GM12878 (cell line): ENCODE data around the gene CLEC16A. TPM values are rescaled to one million over a fixed set of nuclear protein-coding genes. Genes with fewer than 3 reads are reported as not detected.

Source experiments
- ATAC-seq: fragments of 200-7000 bp; cut with Tn5 transposase; 3 replicates; pipeline ENCODE4 v1.9.1; 2020; ENCODE audit warnings: mild to moderate bottlenecking, moderate library complexity
- BruUV-seq: library from RNA; stranded (reverse); fragments of 400-500 nt; replicated peaks from 2 replicates; lab custom pipeline; 2021; lab: Mats Ljungman, UMichigan
- CTCF ChIA-PET: fragments of 300-600 bp; sonication (Branson Sonifier 250); formaldehyde crosslinking; extraction: SDS; loops from one replicate; lab custom pipeline; 2021; ENCODE audit warnings: inconsistent platforms; lab: Yijun Ruan, JAX
- POLR2A ChIA-PET: fragments of 350-600 bp; formaldehyde crosslinking; extraction: SDS; loops from one replicate; lab custom pipeline; 2021; ENCODE audit warnings: inconsistent platforms; lab: Charles Lee
- RAD21 ChIA-PET: fragments of 300-600 bp; sonication (Branson Sonifier 250); formaldehyde crosslinking; loops from one replicate; lab custom pipeline; 2023; ENCODE audit warnings: antibody characterized with exemption; ENCODE audit not compliant: unreplicated experiment; lab: Charles Lee
- SMC1A ChIA-PET: fragments of 300-600 bp; sonication (Branson Sonifier 250); formaldehyde crosslinking; loops from one replicate; lab custom pipeline; 2023; ENCODE audit not compliant: unreplicated experiment, uncharacterized antibody; lab: Charles Lee
- DNase-seq: peaks from one replicate; pipeline ENCODE4 v3.0.0-alpha.2; 2011; ENCODE audit warnings: low read depth, low spot score
- FAIRE-seq: peaks from 3 replicates; lab custom pipeline; 2011; peaks lifted over from hg19 to GRCh38; lab: Jason Lieb, UNC
- H2AFZ ChIP-seq: 2 replicates; pipeline ENCODE4 v1.6.0; 2011; ENCODE audit warnings: low read depth, low read length, control low read depth; ENCODE audit not compliant: control insufficient read depth
- H3K27ac ChIP-seq: 2 replicates; pipeline ENCODE4 v1.5.1; 2011; ENCODE audit warnings: control low read depth; ENCODE audit not compliant: control insufficient read depth, insufficient read depth
- H3K27me3 ChIP-seq, 2 experiments: replicated peaks in 1 of 2; 2 replicates each; pipeline versions ENCODE4 v1.6.0 to v1.6.1; 2011; ENCODE audit warnings: low read length in 1 of 2; ENCODE audit not compliant: control insufficient read depth in 2 of 2, insufficient read depth in 2 of 2
- H3K36me3 ChIP-seq, 2 experiments: 2 replicates each; pipeline ENCODE4 v1.5.1; 2011; ENCODE audit warnings: low read length in 1 of 2; ENCODE audit not compliant: control insufficient read depth in 2 of 2, insufficient read depth in 2 of 2
- H3K4me1 ChIP-seq: 2 replicates; pipeline ENCODE4 v1.6.1; 2011; ENCODE audit warnings: mild to moderate bottlenecking, low read length, moderate library complexity, mixed read lengths; ENCODE audit not compliant: control insufficient read depth, insufficient read depth
- H3K4me2 ChIP-seq: 2 replicates; pipeline ENCODE4 v1.6.0; 2011; ENCODE audit warnings: control low read depth; ENCODE audit not compliant: control insufficient read depth, insufficient read depth
- H3K4me3 ChIP-seq: fragments of 200-600 bp; sonication (generic); 2 replicates; pipeline ENCODE4 v1.5.1; 2016
- H3K79me2 ChIP-seq: 2 replicates; pipeline ENCODE4 v1.6.0; 2011; ENCODE audit warnings: low read length; ENCODE audit not compliant: control insufficient read depth, insufficient read depth
- H3K9ac ChIP-seq: 2 replicates; pipeline ENCODE4 v1.8.0; 2011; ENCODE audit warnings: low read length, control low read depth, mixed read lengths; ENCODE audit not compliant: control insufficient read depth, insufficient read depth
- H3K9me3 ChIP-seq: replicated peaks from 3 replicates; pipeline ENCODE4 v1.5.1; 2011; ENCODE audit warnings: mild to moderate bottlenecking, low read length; ENCODE audit not compliant: control insufficient read depth, insufficient read depth
- H4K20me1 ChIP-seq: 2 replicates; pipeline ENCODE4 v1.6.0; 2011; ENCODE audit not compliant: control insufficient read depth, insufficient read depth
- BACH1 ChIP-seq: fragments of 450-650 bp; IDR thresholded peaks from 2 replicates; pipeline ENCODE4 v1.6.1; 2017; ENCODE audit warnings: mild to moderate bottlenecking, borderline replicate concordance
- CREB1 ChIP-seq: IDR thresholded peaks from 2 replicates; pipeline ENCODE4 v1.6.1; 2012; ENCODE audit warnings: low read depth, mild to moderate bottlenecking, inconsistent platforms
- EGR1 ChIP-seq, 2 experiments: IDR thresholded peaks; 1 replicate in 1 of 2; 2 replicates in 1 of 2; pipeline ENCODE4 v1.6.1; 2011 to 2012; ENCODE audit warnings: low read depth in 2 of 2, low read length in 2 of 2, borderline replicate concordance in 1 of 2, mild to moderate bottlenecking in 1 of 2, moderate library complexity in 1 of 2
- EZH2 ChIP-seq: IDR thresholded peaks from 2 replicates; pipeline ENCODE4 v1.6.1; 2012; ENCODE audit warnings: low read depth, mild to moderate bottlenecking, control low read depth, inconsistent platforms, low read length, borderline replicate concordance; ENCODE audit not compliant: control insufficient read depth
- FOXK2 ChIP-seq: fragments of 450-650 bp; IDR thresholded peaks from 2 replicates; pipeline ENCODE4 v1.6.1; 2017; ENCODE audit warnings: mild to moderate bottlenecking, moderate library complexity
- GATAD2B ChIP-seq: fragments of 450-650 bp; conservative IDR thresholded peaks from 2 replicates; pipeline ENCODE4 v1.6.1; 2017; ENCODE audit warnings: low read depth, mild to moderate bottlenecking, moderate library complexity
- HDAC6 ChIP-seq: fragments of 200-600 bp; sonication (generic); IDR thresholded peaks from one replicate; pipeline ENCODE4 v1.8.0; 2017; ENCODE audit warnings: antibody characterized with exemption; ENCODE audit not compliant: unreplicated experiment
- KLF5 ChIP-seq: fragments of 450-650 bp; IDR thresholded peaks from 2 replicates; pipeline ENCODE4 v1.6.1; 2014; ENCODE audit warnings: mild to moderate bottlenecking; ENCODE audit not compliant: partially characterized antibody
- MLLT1 ChIP-seq: fragments of 450-650 bp; IDR thresholded peaks from 2 replicates; pipeline ENCODE4 v1.6.1; 2016; ENCODE audit warnings: mild to moderate bottlenecking
- MYB ChIP-seq: fragments of 150-350 bp; IDR thresholded peaks from 2 replicates; pipeline ENCODE4 v1.6.1; 2014; ENCODE audit warnings: mild to moderate bottlenecking, low read depth, low read length, borderline replicate concordance
- NR2C2 ChIP-seq: IDR thresholded peaks from 2 replicates; pipeline ENCODE4 v1.6.1; 2011; ENCODE audit warnings: borderline replicate concordance, low read depth; ENCODE audit not compliant: control insufficient read depth, insufficient read length
- RB1 ChIP-seq: fragments of 450-650 bp; formaldehyde crosslinking; IDR thresholded peaks from 2 replicates; pipeline ENCODE4 v1.6.1; 2017; ENCODE audit warnings: mild to moderate bottlenecking, borderline replicate concordance
- RCOR1 ChIP-seq: conservative IDR thresholded peaks from 2 replicates; pipeline ENCODE4 v1.6.1; 2012; ENCODE audit warnings: low read depth, low read length, improper control_type of control experiment
- SMC3 ChIP-seq: IDR thresholded peaks from 2 replicates; pipeline ENCODE4 v1.6.1; 2011; ENCODE audit warnings: low read length, improper control_type of control experiment, borderline replicate concordance
- SREBF2 ChIP-seq: IDR thresholded peaks from 2 replicates; pipeline ENCODE4 v1.6.1; 2012; ENCODE audit warnings: mild to moderate bottlenecking, low read length
- TARDBP ChIP-seq: IDR thresholded peaks from 2 replicates; pipeline ENCODE4 v1.6.1; 2016; ENCODE audit warnings: borderline replicate concordance
- WGBS: methylation state at CpG from one replicate; pipeline ENCODE4 v1.1.6; 2016; ENCODE audit warnings: low lambda C conversion rate; ENCODE audit not compliant: insufficient replicate concordance, insufficient coverage; ENCODE audit errors: missing lambda C conversion rate; 5-methylcytosine and 5-hydroxymethylcytosine counted together
- in situ Hi-C: fragments of 300-500 bp; cut with MboI; formaldehyde crosslinking; loops from 9 replicates; pipeline ENCODE4 v1.14.3; 2018; ENCODE audit warnings: mixed read lengths
- intact Hi-C: fragments of 100-400 bp; cut with micrococcal nuclease; formaldehyde crosslinking; loops from one replicate; pipeline ENCODE4 v1.14.2; 2022; ENCODE audit not compliant: unreplicated experiment
- polyA plus RNA-seq, 11 experiments: library from polyadenylated mRNA; depleted of rRNA in 4 of 11; unstranded in 6 of 11; stranded (reverse) in 5 of 11; fragments of >200 nt; fragmentation: Nextera tagmentation in 4 of 11; fragmentation: Illumina TruSeq in 1 of 11; extraction: Ambion mirVana in 4 of 11; extraction: Trizol in 1 of 11; gene quantifications; 1 replicate in 1 of 11; 2 replicates in 10 of 11; pipeline versions ENCODE4 v1.2.1 to v1.2.3, GENCODE V29; 2011 to 2016; ENCODE audit warnings: inconsistent platforms in 2 of 11, missing spikeins in 2 of 11, low read depth in 1 of 11
- total RNA-seq, 4 experiments: library from RNA; depleted of rRNA in 3 of 4; stranded (reverse); fragments of >200 nt in 3 of 4; fragmentation: Illumina TruSeq in 1 of 4; extraction: Trizol in 1 of 4; gene quantifications; 2 replicates each; pipeline versions ENCODE4 v1.2.1 to v1.2.3, GENCODE V29; 2013 to 2021

CLEC16A gene
- total and polyA plus RNA-seq, 10 of the 15 experiments (the other 5 are each of a cell fraction or from before 2014, with no cell fraction given) = 1.5 to 28.8 (median 19.2) TPM

- no peak for TF ChIP-seq EZH2
- TF ChIP-seq, all 136 proteins: peak for 0
Observed at GRCh38 chr16:10976634-10977033, 32.3 kb downstream of the CLEC16A start (continued).

GRCh38 chr16:10978124-10978523 lies 33.8 kb downstream of the CLEC16A start:
- no peak overlapping the region for H3K27ac ChIP-seq
- no peaks in the 10 kb centered on the region for H3K79me2 ChIP-seq
- in situ Hi-C loops = no loop called here
- H3K4me3 ChIP-seq = no peak overlapping the region
- H3K4me2 ChIP-seq = no peak overlapping the region
- BruUV-seq = no TSS peak
- intact Hi-C loops = no loop called here
- H3K9me3 ChIP-seq = no peaks in the 10 kb centered on the region
- FAIRE-seq (no peak), DNase-seq (no peak), ATAC-seq (no peak)
- ChIA-PET POLR2A (no interaction called here), RAD21 (no interaction called here), SMC1A (no interaction called here), CTCF (no interaction called here)
- WGBS = 82% methylated on average over 6 of the region's 6 CpGs
- H3K36me3 ChIP-seq = peaks cover 11 to 17% of the 10 kb centered on the region in 2 experiments
- no peaks in the 10 kb centered on the region for H3K27me3 ChIP-seq
- H3K9ac ChIP-seq = no peak overlapping the region
- H3K4me1 ChIP-seq = peaks cover 15% of the 10 kb centered on the region
- H4K20me1 ChIP-seq = no peaks in the 10 kb centered on the region
- TF ChIP-seq BACH1 (no peak), MLLT1 (no peak), NR2C2 (no peak), KLF5 (no peak), FOXK2 (no peak), SREBF2 (no peak), CREB1 (no peak), GATAD2B (no peak), HDAC6 (no peak), EGR1 (IDR thresholded peaks at IDR 0.05; ENCODE audit: borderline replicate concordance in 1 of 2, low read depth in 2 of 2, low read length in 2 of 2) (no peak), RCOR1 (no peak), MYB (no peak), TARDBP (no peak), SMC3 (no peak), RB1 (no peak)
- H2AFZ ChIP-seq = no peak overlapping the region
